Astrocyte of the spinal cord (primary cell): ENCODE data around the gene PTPRN2.

Experiments
- DNase-seq: peaks from one replicate; pipeline ENCODE4 v3.0.0; 2011; ENCODE audit warnings: low read depth, low spot score
- H3K4me3 ChIP-seq: 2 replicates; pipeline ENCODE4 v1.5.1; 2011; ENCODE audit warnings: low read depth, mild to moderate bottlenecking, low read length, moderate library complexity
- CTCF ChIP-seq: IDR thresholded peaks from 2 replicates; pipeline ENCODE4 v1.5.1; 2012; ENCODE audit warnings: low read depth, mild to moderate bottlenecking, low read length, inconsistent platforms
- in situ Hi-C: cut with HindIII; loops from 2 replicates; pipeline ENCODE4 v1.10.0; 2017; ENCODE audit warnings: low sequenced_read_pairs

Gene PTPRN2

GRCh38 chr7:157979636-157980340 lies 607.8 kb downstream of the PTPRN2 start:
- in situ Hi-C loops, result no loop called here
- DNase-seq, result no peak
- no peak for TF ChIP-seq CTCF
- no peak overlapping the region for H3K4me3 ChIP-seq

- no peak for TF ChIP-seq CTCF
- in situ Hi-C loops, result no loop called here
Observed at GRCh38 chr7:157978766-157979165, 608.9 kb downstream of the PTPRN2 start.

GRCh38 chr7:157977717-157978496 lies 609.7 kb downstream of the PTPRN2 start:
- TF ChIP-seq CTCF, result no peak
- no peak for DNase-seq
- no peak overlapping the region for H3K4me3 ChIP-seq
- in situ Hi-C loops, result no loop called here

More at GRCh38 chr7:157978766-157979165, 608.9 kb downstream of the PTPRN2 start:
- H3K4me3 ChIP-seq, result no peak overlapping the region
- no peak for DNase-seq

GRCh38 chr7:157977306-157977705 lies 610.3 kb downstream of the PTPRN2 start:
- no peak for TF ChIP-seq CTCF
- in situ Hi-C loops, result no loop called here
- no peak for DNase-seq
- H3K4me3 ChIP-seq, result no peak overlapping the region

GRCh38 chr7:157976406-157976805 lies 611.2 kb downstream of the PTPRN2 start:
- DNase-seq, result no peak
- no peak overlapping the region for H3K4me3 ChIP-seq

More at GRCh38 chr7:157976406-157976805, 611.2 kb downstream of the PTPRN2 start:
- in situ Hi-C loops, result no loop called here
- TF ChIP-seq CTCF, result no peak
